Central memory CD4-positive, alpha-beta T cell (primary cell): ENCODE data around the gene AOX1.
"Not testable (repeated sequence)": the region's sequence is repeated elsewhere in the genome, so short reads cannot be mapped to it uniquely, and the experiment has no call there.

Experiments used
- DNase-seq: peaks from one replicate; pipeline ENCODE4 v3.0.0; 2022

Gene AOX1

DNA sequence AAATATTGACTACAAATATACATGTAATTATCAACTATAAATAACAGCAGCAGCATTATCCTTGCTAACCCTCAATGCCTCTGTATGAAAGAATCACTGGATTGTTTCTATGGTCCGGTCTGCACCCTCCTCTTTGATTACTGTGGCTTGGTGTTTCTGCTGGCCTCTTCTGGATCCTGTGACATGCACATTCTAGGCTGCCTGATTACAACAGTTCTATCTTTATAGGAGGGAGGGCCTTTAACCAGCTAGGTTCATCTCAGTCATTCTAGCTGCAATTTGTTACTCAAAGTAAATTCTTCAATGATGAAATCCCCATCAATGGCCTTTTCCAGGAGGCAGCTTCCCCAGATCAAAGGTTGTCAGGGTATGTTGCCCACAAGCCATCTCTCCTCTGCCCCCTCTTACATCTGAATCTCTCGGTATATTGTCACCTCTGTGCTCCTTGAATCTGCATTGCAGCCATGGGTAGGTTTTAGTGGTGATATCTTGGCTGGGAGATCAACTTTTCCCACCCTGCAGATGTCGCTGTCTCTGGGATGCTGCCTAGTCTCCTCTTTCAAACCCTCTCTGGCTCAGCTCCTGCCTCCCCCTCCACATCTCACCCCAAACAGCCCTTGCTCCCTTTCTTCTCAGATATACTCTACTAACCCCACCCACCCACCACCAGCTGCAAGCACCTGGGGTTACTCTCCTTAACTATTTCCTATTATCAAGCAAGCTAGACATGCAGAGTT, 119.7 kb downstream of the AOX1 start:
- DNase-seq = no peak

- no peak for DNase-seq
Measured at GRCh38 chr2:200708943-200709342, 123.1 kb downstream of the AOX1 start.

GRCh38 chr2:200713003-200713703, 127.3 kb downstream of the AOX1 start:
- DNase-seq = peak; percentile 96

DNA sequence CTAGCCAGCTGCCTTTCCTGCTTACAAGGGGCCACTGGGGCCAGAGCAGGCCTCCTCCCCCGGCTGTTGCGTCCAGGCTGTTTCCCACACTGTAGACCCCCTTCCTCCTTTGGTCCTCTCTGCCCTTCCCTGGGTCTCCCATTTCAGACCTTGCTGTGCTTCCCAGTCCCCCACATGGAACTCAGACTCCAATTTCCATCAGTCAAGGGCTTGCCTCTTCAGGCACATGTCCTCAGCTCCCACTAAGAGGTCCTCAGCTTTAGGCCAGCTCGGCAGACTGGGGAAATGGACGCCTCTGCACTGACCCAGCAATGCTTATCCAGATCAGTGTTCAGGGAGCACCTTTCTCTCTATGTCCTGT, 127.9 kb downstream of the AOX1 start:
- DNase-seq = no peak

DNA sequence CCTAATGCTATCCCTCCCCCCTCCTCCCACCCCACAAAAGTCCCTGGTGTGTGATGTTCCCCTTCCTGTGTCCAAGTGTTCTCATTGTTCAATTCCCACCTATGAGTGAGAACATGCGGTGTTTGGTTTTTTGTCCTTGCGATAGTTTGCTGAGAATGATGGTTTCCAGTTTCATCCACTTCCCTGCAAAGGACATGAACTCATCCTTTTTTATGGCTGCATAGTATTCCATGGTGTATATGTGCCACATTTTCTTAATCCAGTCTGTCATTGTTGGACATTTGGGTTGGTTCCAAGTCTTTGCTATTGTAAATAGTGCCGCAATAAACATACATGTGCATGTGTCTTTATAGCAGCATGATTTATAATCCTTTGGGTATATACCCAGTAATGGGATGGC, 129.2 kb downstream of the AOX1 start:
- not testable (repeated sequence) for DNase-seq

- no peak for DNase-seq
Measured at GRCh38 chr2:200716386-200716785, 130.6 kb downstream of the AOX1 start.
